Activated naive CD8-positive, alpha-beta T cell treated with anti-CD3 and anti-CD28 coated beads, Interleukin-2, amount 10 ng/mL, durations not matched to agents 7 days and 5 days (primary cell): ENCODE measurements around the gene CD109. TPM values are rescaled to one million over a fixed set of nuclear protein-coding genes. Genes with fewer than 3 reads are reported as not detected.
"Not testable (repeated sequence)": the region's sequence is repeated elsewhere in the genome, so short reads cannot be mapped to it uniquely, and the experiment has no call there.

ENCODE experiments used
- ATAC-seq: fragments of 150-1000 bp; cut with Tn5 transposase; one replicate; pipeline ENCODE4 v1.10.0; 2021; ENCODE audit warnings: low read depth, moderate library complexity
- POLR2A ChIA-PET: fragments of 350-600 bp; sonication (Branson Sonifier 250); formaldehyde crosslinking; loops from one replicate; lab custom pipeline; 2021; ENCODE audit warnings: antibody characterized with exemption; lab: Charles Lee
- DNase-seq: peaks from one replicate; pipeline ENCODE4 v3.0.0; 2021
- H3K27ac Mint-ChIP-seq: one replicate; pipeline ENCODE4 v1.8.0; 2022; ENCODE audit warnings: mild to moderate bottlenecking, mixed read lengths
- H3K27me3 Mint-ChIP-seq: one replicate; pipeline ENCODE4 v1.8.0; 2022; ENCODE audit warnings: mild to moderate bottlenecking, moderate library complexity, mixed read lengths
- H3K36me3 Mint-ChIP-seq: one replicate; pipeline ENCODE4 v1.8.0; 2021; ENCODE audit warnings: mild to moderate bottlenecking, mixed read lengths
- H3K4me1 Mint-ChIP-seq: one replicate; pipeline ENCODE4 v1.8.0; 2021; ENCODE audit warnings: mixed read lengths
- H3K4me3 Mint-ChIP-seq: one replicate; pipeline ENCODE4 v1.8.0; 2022; ENCODE audit warnings: mild to moderate bottlenecking, moderate library complexity, mixed read lengths
- H3K9me3 Mint-ChIP-seq: one replicate; pipeline ENCODE4 v1.8.0; 2021; ENCODE audit warnings: mixed read lengths
- total RNA-seq, 2 experiments: library from RNA; stranded (reverse); gene quantifications; one replicate each; pipeline ENCODE4 v1.2.3, GENCODE V29; 2021

The CD109 gene
- total RNA-seq, 2 experiments from 2014 or later, result 1.6 to 1.8 TPM

DNA sequence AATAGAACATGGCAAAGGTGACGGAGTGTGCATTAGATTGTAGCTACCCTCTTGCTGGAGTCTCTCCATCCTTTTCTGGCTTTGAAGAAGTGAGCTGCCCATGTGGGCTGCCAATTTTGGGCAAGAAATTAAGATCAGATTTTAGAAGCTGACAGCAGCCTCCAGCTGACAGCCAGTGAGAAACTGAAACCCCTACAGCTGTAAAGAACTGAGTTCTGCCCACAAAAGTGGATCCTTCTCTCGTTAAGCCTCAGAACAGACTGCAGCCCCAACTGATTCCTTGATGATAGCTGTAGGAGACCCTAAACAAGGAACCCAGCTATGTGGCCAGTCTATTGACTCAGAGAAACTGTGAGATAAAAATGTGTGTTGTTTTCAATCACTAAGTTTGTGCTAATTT lies 134.1 kb downstream of the CD109 start:
- H3K36me3 Mint-ChIP-seq, result no peaks in the 10 kb centered on the region
- POLR2A ChIA-PET, result no interaction called here
- no peaks in the 10 kb centered on the region for H3K9me3 Mint-ChIP-seq
- ATAC-seq, result no peak
- no peaks in the 10 kb centered on the region for H3K4me1 Mint-ChIP-seq
- no peak overlapping the region for H3K4me3 Mint-ChIP-seq
- no peaks in the 10 kb centered on the region for H3K27me3 Mint-ChIP-seq
- DNase-seq, result no peak
- H3K27ac Mint-ChIP-seq, result no peak overlapping the region

DNA sequence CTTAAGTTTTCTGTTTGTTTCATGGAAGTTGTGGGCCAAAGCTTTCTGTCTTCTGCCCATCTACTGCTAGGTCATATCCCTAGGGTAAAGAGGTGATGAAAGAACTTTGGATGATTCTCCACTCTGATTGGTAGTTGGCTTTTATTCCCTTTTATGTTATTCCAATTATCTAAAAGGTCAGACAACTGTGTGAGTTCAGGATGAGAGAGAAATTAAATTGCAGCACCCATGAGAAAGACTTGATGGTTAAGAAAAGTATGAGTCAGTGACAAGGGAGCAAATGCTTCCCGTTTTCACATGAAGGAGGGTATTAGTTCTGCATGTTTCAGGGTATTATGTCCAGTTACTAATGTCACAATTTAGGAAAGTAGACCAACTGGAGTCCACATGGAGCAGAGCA lies 136.3 kb downstream of the CD109 start:
- Mint-ChIP-seq H3K4me3 (no peak overlapping the region), H3K9me3 (no peaks in the 10 kb centered on the region), H3K4me1 (no peaks in the 10 kb centered on the region), H3K27me3 (no peaks in the 10 kb centered on the region), H3K36me3 (no peaks in the 10 kb centered on the region), H3K27ac (no peak overlapping the region)
- ATAC-seq (no peak), DNase-seq (no peak)
- POLR2A ChIA-PET, result no interaction called here

DNA sequence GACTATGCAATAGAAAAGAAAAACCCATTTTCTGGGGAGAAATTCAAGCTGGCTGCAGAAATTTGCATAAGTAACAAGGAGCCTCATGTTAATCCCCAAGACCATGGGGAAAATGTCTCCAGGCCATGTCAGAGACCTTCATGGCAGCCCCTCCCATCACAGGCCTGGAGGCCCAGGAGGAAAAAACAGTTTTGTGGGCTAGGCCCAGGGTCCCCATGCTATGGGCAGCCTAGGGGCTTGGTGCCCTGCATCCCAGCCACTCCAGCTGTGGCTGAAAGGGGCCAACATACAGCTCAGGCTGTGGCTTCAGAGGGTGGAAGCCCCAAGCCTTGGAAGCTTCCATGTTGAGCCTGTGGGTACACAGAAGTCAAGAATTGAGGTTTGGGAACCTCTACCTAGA lies 148.7 kb downstream of the CD109 start:
- DNase-seq, H3K27me3 Mint-ChIP-seq, ATAC-seq, H3K36me3 Mint-ChIP-seq, H3K4me3 Mint-ChIP-seq, H3K9me3 Mint-ChIP-seq, H3K4me1 Mint-ChIP-seq, POLR2A ChIA-PET, H3K27ac Mint-ChIP-seq: not testable (repeated sequence)

DNA sequence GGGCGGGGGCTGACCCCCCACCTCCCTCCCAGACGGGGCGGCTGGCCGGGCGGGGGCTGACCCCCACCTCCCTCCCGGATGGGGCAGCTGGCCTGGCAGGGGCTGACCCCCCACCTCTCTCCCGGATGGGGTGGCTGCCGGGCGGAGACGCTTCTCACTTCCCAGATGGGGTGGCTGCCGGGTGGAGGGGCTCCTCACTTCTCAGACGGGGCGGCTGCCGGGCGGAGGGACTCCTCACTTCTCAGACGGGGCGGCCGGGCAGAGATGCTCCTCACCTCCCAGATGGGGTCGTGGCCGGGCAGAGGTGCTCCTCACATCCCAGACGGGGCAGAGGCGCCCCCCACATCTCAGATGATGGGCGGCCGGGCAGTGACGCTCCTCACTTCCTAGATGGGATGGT lies 155.0 kb downstream of the CD109 start:
- DNase-seq, H3K36me3 Mint-ChIP-seq, H3K27me3 Mint-ChIP-seq, ATAC-seq, H3K4me1 Mint-ChIP-seq, H3K27ac Mint-ChIP-seq, POLR2A ChIA-PET, H3K4me3 Mint-ChIP-seq, H3K9me3 Mint-ChIP-seq: not testable (repeated sequence)

DNA sequence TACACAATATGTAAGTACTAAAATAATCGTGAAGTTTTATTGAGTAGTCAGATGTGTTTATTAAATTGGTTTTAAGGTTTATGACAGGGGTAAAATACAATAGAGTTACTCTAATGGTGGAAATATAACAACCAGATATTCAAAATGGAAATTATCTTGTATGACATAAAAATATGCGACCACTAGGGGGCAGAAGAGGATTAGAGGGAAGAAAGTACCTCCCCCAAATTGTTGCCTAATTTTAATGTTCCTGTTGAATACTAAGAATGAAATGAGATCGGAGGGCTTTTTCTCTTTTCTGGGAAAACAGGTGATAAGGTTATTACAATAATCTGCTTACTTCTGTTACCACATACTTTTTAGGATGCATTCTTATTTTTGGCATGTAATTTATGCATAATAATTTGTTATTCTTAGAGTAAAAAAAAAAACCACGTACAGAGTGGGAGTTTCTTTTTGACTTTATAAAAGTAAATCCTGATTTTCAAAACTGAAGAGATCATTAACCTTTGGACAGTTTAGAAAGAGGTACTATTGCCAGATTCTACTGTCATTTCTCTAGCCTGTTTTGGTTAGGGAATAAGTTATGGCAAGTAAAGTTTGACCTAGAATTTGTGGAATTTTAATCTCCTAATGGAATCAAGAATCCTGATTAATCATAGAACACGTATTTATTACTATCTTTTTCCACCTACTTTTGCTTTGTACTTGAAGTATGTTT lies 159.2 kb downstream of the CD109 start:
- no peak overlapping the region for H3K4me3 Mint-ChIP-seq
- no peaks in the 10 kb centered on the region for H3K36me3 Mint-ChIP-seq
- no peak for ATAC-seq
- H3K27me3 Mint-ChIP-seq, result no peaks in the 10 kb centered on the region
- H3K9me3 Mint-ChIP-seq, result no peaks in the 10 kb centered on the region
- POLR2A ChIA-PET, result no interaction called here
- DNase-seq, result no peak
- H3K27ac Mint-ChIP-seq, result no peak overlapping the region
- no peaks in the 10 kb centered on the region for H3K4me1 Mint-ChIP-seq

DNA sequence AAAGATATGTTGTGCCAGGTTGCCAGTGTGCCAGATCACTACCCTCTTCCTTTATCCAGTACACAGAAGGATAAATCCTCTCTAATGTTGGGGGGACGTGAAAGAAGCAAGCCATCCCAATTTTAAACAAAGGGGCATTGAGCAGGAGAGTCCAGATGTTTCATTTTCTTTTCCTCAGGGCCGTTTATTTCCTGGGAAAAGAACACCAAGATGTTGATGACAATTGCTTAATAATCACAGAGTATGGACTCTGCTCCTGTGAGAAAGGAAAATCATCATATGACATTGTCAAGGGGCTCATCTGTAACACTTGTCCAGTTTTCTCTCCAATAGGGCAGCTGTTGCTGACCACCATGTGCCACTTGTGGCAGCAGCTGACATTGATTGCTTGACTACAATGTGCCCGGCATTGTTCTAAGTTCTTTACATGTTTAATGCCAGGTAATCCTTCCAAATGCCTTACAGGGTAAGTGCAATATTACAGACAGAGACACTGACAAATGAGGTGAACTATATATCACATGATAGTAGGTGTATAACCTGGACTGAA lies 161.4 kb downstream of the CD109 start:
- Mint-ChIP-seq H3K9me3 (no peaks in the 10 kb centered on the region), H3K27ac (no peak overlapping the region), H3K36me3 (no peaks in the 10 kb centered on the region), H3K4me3 (no peak overlapping the region), H3K27me3 (no peaks in the 10 kb centered on the region), H3K4me1 (no peaks in the 10 kb centered on the region)
- ATAC-seq (no peak), DNase-seq (no peak)
- POLR2A ChIA-PET, result no interaction called here

DNA sequence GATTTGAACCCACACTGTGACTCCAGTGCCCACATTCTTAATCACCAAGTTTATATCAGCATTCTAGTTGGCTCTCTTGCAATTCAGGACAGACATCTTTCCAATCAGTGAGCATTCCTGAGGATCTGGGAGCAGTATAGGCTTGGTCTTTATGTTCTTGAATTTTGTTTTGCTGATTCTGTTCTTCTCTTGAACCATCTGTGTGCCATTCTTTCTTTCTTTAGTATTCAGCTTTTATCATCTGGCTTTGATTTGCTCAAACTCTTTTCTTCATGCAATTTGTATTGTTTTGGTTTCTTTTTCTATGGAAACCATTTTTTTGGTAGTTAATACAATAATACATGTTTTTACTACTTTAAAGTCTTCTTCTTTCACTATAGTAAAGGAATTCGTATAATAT lies 162.4 kb downstream of the CD109 start:
- ATAC-seq, result no peak
- DNase-seq, result no peak
- no peaks in the 10 kb centered on the region for H3K36me3 Mint-ChIP-seq
- POLR2A ChIA-PET, result no interaction called here
- H3K27me3 Mint-ChIP-seq, result no peaks in the 10 kb centered on the region
- H3K4me3 Mint-ChIP-seq, result no peak overlapping the region
- no peaks in the 10 kb centered on the region for H3K9me3 Mint-ChIP-seq
- no peaks in the 10 kb centered on the region for H3K4me1 Mint-ChIP-seq
- H3K27ac Mint-ChIP-seq, result no peak overlapping the region

DNA sequence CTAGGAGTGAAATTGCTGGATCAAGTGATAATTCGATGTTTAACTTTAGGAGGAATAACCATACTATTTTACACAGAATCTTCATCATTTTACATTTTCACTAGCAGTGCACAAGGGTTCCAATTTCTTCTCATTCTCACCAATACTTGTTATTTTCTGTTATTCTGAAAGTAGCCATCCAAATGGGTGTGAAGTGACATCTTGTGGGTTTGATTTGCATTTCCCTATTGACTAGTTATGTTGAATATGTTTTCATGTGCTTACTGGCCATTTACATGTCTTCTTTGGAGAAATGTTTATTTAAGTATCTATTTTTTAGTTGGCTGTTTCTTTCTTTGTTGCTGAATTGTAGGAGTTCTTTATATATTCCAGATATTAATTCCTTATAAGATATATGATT lies 164.3 kb downstream of the CD109 start:
- Mint-ChIP-seq H3K36me3 (no peaks in the 10 kb centered on the region), H3K27me3 (peaks cover under 1% of the 10 kb centered on the region), H3K27ac (no peak overlapping the region), H3K9me3 (no peaks in the 10 kb centered on the region), H3K4me1 (no peaks in the 10 kb centered on the region), H3K4me3 (no peak overlapping the region)
- DNase-seq (no peak), ATAC-seq (no peak)
- POLR2A ChIA-PET, result no interaction called here

DNA sequence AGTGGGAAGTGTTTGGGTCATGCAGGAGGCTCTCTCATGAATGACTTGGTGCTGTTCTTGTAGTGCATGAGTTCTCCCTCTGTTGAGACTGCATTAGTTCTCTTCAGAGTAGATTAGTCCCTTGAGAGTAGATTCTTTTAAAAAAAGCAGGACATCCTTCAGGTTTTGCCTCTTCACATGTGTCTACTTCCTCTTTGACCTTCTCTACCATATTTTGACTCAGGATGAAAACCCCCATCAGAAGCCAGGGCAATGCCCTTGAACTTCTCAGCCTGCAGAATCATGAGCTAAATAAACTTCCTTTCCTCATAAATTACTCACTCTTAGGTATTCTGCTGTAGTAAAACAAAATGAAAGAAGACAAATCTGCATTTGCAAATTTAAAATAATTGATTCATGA lies 170.3 kb downstream of the CD109 start:
- ATAC-seq, result no peak
- POLR2A ChIA-PET, result no interaction called here
- peaks cover 9% of the 10 kb centered on the region for H3K27me3 Mint-ChIP-seq
- H3K36me3 Mint-ChIP-seq, result no peaks in the 10 kb centered on the region
- no peaks in the 10 kb centered on the region for H3K4me1 Mint-ChIP-seq
- DNase-seq, result no peak
- no peaks in the 10 kb centered on the region for H3K9me3 Mint-ChIP-seq
- H3K27ac Mint-ChIP-seq, result no peak overlapping the region
- H3K4me3 Mint-ChIP-seq, result no peak overlapping the region

DNA sequence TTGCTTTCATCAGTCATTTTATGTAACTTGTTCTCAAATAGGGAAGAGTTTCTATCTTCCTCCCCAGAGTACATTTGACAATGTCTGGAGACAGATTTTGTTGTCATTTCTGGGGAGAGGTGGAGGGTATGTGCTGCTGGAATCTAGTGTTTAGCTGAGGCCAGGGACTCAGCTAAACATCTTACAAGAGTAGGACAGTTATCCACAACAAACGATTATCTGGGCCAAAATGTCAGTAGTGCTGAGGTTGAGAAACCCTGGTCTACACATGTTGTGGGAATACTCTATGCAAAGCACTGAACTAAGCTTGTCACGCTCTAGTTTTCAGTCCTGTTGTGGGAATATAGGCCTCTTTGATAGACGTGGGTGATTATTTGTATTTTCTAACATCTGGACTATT lies 171.4 kb downstream of the CD109 start:
- Mint-ChIP-seq H3K9me3 (no peaks in the 10 kb centered on the region), H3K27ac (no peak overlapping the region), H3K4me3 (no peak overlapping the region), H3K36me3 (no peaks in the 10 kb centered on the region), H3K4me1 (no peaks in the 10 kb centered on the region), H3K27me3 (peaks cover 9% of the 10 kb centered on the region)
- DNase-seq (no peak), ATAC-seq (no peak)
- POLR2A ChIA-PET, result no interaction called here

DNA sequence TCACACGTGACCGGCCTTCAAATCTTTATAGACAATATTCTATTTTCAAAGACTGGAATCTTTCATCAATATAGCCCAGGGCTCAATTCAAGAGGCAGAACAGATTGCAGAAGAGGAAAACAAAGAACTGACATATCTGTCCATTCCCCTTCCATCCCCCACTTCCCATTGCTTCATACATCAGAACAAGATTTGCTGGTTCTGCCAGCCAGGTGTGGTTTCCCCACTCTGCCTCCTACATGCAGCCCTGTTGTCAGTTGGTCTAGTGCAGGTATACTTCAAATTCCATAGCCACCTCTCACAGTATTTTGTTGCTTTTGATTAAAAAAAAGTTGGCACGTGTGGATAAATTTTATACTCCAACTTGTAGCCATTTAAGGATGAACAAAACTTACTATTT lies 174.9 kb downstream of the CD109 start:
- peaks cover 7% of the 10 kb centered on the region for H3K27me3 Mint-ChIP-seq
- H3K4me1 Mint-ChIP-seq, result no peaks in the 10 kb centered on the region
- ATAC-seq (no peak), DNase-seq (no peak)
- no peak overlapping the region for H3K4me3 Mint-ChIP-seq
- no peak overlapping the region for H3K27ac Mint-ChIP-seq
- POLR2A ChIA-PET, result no interaction called here
- H3K36me3 Mint-ChIP-seq, result no peaks in the 10 kb centered on the region
- peaks cover 1% of the 10 kb centered on the region for H3K9me3 Mint-ChIP-seq

DNA sequence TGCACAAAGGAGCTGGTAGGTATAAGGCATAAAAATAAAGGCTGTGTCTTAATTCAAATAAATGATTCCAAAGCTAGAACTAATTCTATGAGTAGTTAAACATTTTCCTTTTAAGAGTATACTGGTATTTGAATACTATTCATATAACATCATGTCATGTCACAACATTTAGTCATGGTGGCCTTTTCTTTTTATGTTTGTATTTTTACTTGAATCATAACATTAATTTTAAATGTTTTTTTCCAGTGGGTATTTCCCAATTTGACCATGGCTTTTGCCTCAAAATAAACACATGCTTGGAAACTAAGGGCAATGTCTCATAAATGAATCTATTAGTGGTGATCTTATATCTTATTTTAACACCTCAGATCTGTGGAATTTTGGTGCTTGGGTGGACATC lies 177.1 kb downstream of the CD109 start:
- DNase-seq, result no peak
- no peaks in the 10 kb centered on the region for H3K36me3 Mint-ChIP-seq
- H3K4me3 Mint-ChIP-seq, result no peak overlapping the region
- no peaks in the 10 kb centered on the region for H3K4me1 Mint-ChIP-seq
- ATAC-seq, result no peak
- no peak overlapping the region for H3K27ac Mint-ChIP-seq
- H3K27me3 Mint-ChIP-seq, result peaks cover 3% of the 10 kb centered on the region
- POLR2A ChIA-PET, result no interaction called here
- peaks cover 1% of the 10 kb centered on the region for H3K9me3 Mint-ChIP-seq
